Esophagus muscularis mucosa (tissue), 3 donors: ENCODE measurements around the gene PPIA.

Experiments
- POLR2A ChIP-seq: fragments of 450-650 bp; IDR thresholded peaks from one replicate; pipeline ENCODE4 v1.6.1; 2017; ENCODE audit warnings: antibody characterized with exemption, moderate library complexity, mild to moderate bottlenecking, low read depth
- TF ChIP-seq, protein P1 (sequence below), 3 experiments: fragments of 200-600 bp in 2 of 3; fragments of 450-650 bp in 1 of 3; sonication (generic) in 2 of 3; IDR thresholded peaks; one replicate each; pipeline ENCODE4 v1.5.1; 2017 to 2019; ENCODE audit warnings: antibody characterized with exemption in 3 of 3, mild to moderate bottlenecking in 2 of 3, moderate library complexity in 1 of 3

GRCh38 chr7:44748045-44748947, 48.2 kb upstream of the PPIA start, which contains the start of gene ZMIZ2:
- TF ChIP-seq, protein P1, sequence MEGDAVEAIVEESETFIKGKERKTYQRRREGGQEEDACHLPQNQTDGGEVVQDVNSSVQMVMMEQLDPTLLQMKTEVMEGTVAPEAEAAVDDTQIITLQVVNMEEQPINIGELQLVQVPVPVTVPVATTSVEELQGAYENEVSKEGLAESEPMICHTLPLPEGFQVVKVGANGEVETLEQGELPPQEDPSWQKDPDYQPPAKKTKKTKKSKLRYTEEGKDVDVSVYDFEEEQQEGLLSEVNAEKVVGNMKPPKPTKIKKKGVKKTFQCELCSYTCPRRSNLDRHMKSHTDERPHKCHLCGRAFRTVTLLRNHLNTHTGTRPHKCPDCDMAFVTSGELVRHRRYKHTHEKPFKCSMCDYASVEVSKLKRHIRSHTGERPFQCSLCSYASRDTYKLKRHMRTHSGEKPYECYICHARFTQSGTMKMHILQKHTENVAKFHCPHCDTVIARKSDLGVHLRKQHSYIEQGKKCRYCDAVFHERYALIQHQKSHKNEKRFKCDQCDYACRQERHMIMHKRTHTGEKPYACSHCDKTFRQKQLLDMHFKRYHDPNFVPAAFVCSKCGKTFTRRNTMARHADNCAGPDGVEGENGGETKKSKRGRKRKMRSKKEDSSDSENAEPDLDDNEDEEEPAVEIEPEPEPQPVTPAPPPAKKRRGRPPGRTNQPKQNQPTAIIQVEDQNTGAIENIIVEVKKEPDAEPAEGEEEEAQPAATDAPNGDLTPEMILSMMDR (IDR thresholded peaks at IDR 0.05), result peak in 1 of 3 experiments; percentile 13
- no peak for TF ChIP-seq POLR2A
